ENCODE measurements around the gene CFAP20DC. TPM values are rescaled to one million over a fixed set of nuclear protein-coding genes. Genes with fewer than 3 reads are reported as not detected.

CFAP20DC gene
- total and polyA plus RNA-seq, 12 donors = 0.13 to 0.25 (median 0.14) TPM; not detected in 8

GRCh38 chr3:58725326-58725853 is 324.4 kb downstream of the CFAP20DC start:
- ATAC-seq (no peak), DNase-seq (no peak)
- intact Hi-C loops (cut with DNase I) = no loop called here
- Histone ChIP-seq H3K9me3 (no peaks in the 10 kb centered on the region), H3K36me3 (no peaks in the 10 kb centered on the region), H3K4me3 (no peak overlapping the region), H3K27ac (no peak overlapping the region), H3K27me3 (peaks cover 0 to 17% (median 0%) of the 10 kb centered on the region in 7 donors), H3K4me1 (no peaks in the 10 kb centered on the region)
- 78 to 80% methylated on average over 7 of the region's 7 CpGs for WGBS, 2 donors
- TF ChIP-seq CTCF (IDR thresholded peaks at IDR 0.05) = no peak

- Histone ChIP-seq H3K4me3 (no peak overlapping the region), H3K27me3 (peaks cover 0 to 17% (median 0%) of the 10 kb centered on the region in 7 donors), H3K4me1 (no peaks in the 10 kb centered on the region), H3K36me3 (no peaks in the 10 kb centered on the region), H3K27ac (no peak overlapping the region), H3K9me3 (no peaks in the 10 kb centered on the region)
- intact Hi-C loops (cut with DNase I) = no loop called here
- ATAC-seq = no peak
- no peak for DNase-seq
- TF ChIP-seq CTCF (IDR thresholded peaks at IDR 0.05) = no peak
- WGBS, 2 donors = 17 to 31% methylated on average over 11 of the region's 11 CpGs
These were observed 325.5 kb downstream of the CFAP20DC start for GRCh38 chr3:58724336-58724735.

- TF ChIP-seq CTCF (IDR thresholded peaks at IDR 0.05) = no peak
- no peaks in the 10 kb centered on the region for H3K4me1 ChIP-seq
- intact Hi-C loops (cut with DNase I) = no loop called here
These were observed 326.7 kb downstream of the CFAP20DC start for GRCh38 chr3:58723173-58723572.

GRCh38 chr3:58722561-58722960 is 327.3 kb downstream of the CFAP20DC start:
- Histone ChIP-seq H3K36me3 (no peaks in the 10 kb centered on the region), H3K9me3 (no peaks in the 10 kb centered on the region), H3K27ac (no peak overlapping the region), H3K27me3 (peaks cover 0 to 17% (median 0%) of the 10 kb centered on the region in 7 donors), H3K4me3 (no peak overlapping the region), H3K4me1 (no peaks in the 10 kb centered on the region)
- DNase-seq (no peak), ATAC-seq (no peak)
- TF ChIP-seq CTCF (IDR thresholded peaks at IDR 0.05) = no peak
- intact Hi-C loops (cut with DNase I) = no loop called here
- WGBS, 2 donors = 29 to 35% methylated on average over 4 of the region's 4 CpGs

More at GRCh38 chr3:58723173-58723572, 326.7 kb downstream of the CFAP20DC start:
- DNase-seq (no peak), ATAC-seq (no peak)
- 77 to 81% methylated on average over 3 of the region's 3 CpGs for WGBS, 2 donors
- H3K36me3 ChIP-seq = no peaks in the 10 kb centered on the region
- no peaks in the 10 kb centered on the region for H3K9me3 ChIP-seq
- no peak overlapping the region for H3K27ac ChIP-seq
- no peak overlapping the region for H3K4me3 ChIP-seq
- peaks cover 0 to 17% (median 0%) of the 10 kb centered on the region in 7 donors for H3K27me3 ChIP-seq

All from heart right ventricle (tissue), 16 donors.